VCaP (cell line): ENCODE measurements around the gene C3orf20.
"Not testable (repeated sequence)": the region's sequence is repeated elsewhere in the genome, so short reads cannot be mapped to it uniquely, and the experiment has no call there.

Source experiments
- H3K27ac ChIP-seq: fragments of 450-650 bp; 2 replicates; pipeline ENCODE4 v1.5.1; 2017
- CTCF ChIP-seq: fragments of 450-650 bp; conservative IDR thresholded peaks from 2 replicates; pipeline ENCODE4 v1.5.1; 2017; ENCODE audit warnings: mild to moderate bottlenecking, moderate library complexity

Gene C3orf20

GRCh38 chr3:14804835-14805780, 130.2 kb downstream of the C3orf20 start:
- no peak for TF ChIP-seq CTCF

GRCh38 chr3:14805961-14806537, 131.1 kb downstream of the C3orf20 start:
- no peak overlapping the region for H3K27ac ChIP-seq
- no peak for TF ChIP-seq CTCF

More at GRCh38 chr3:14804835-14805780, 130.2 kb downstream of the C3orf20 start:
- no peak overlapping the region for H3K27ac ChIP-seq

GRCh38 chr3:14806641-14807263, 131.8 kb downstream of the C3orf20 start:
- H3K27ac ChIP-seq, result no peak overlapping the region
- no peak for TF ChIP-seq CTCF

GRCh38 chr3:14808025-14808424, 133.1 kb downstream of the C3orf20 start:
- TF ChIP-seq CTCF, result no peak
- no peak overlapping the region for H3K27ac ChIP-seq

- TF ChIP-seq CTCF, result no peak
- H3K27ac ChIP-seq, result no peak overlapping the region
Measured at GRCh38 chr3:14808502-14809266, 133.7 kb downstream of the C3orf20 start.

GRCh38 chr3:14809611-14810010, 134.7 kb downstream of the C3orf20 start:
- not testable (repeated sequence) for H3K27ac ChIP-seq

- no peak for TF ChIP-seq CTCF
- H3K27ac ChIP-seq, result no peak overlapping the region
Measured at GRCh38 chr3:14810070-14810791, 135.3 kb downstream of the C3orf20 start.
